ENCODE measurements around the gene PRR36. TPM values are rescaled to one million over a fixed set of nuclear protein-coding genes. Genes with fewer than 3 reads are reported as not detected.

PRR36 gene
- total and polyA plus RNA-seq, 12 donors: 0.01 to 0.07 (median 0.05) TPM; not detected in 9

DNA sequence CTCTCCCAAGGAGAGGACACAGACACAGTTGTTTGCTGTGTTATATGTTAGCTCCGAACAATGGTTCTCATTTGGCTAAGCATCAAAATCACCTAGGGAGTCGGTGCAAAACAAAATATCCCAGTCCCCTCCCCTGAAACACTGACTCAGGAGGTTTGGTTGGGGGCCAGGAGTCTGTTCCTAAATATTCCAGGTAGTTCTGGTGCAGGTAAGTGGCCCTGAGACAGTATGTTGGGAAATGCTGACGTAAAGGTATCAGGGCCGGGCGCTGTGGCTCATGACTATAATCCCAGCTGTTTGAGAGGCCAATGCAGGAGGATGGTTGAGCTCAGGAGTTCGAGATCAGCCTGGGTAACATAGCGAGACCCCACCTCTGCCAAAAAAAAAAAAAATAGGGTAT is 27.1 kb upstream of the PRR36 start:
- 91 to 94% methylated on average over 7 of the region's 7 CpGs for WGBS, 2 donors
- ATAC-seq (no peak), DNase-seq (no peak)
- TF ChIP-seq, protein P1, sequence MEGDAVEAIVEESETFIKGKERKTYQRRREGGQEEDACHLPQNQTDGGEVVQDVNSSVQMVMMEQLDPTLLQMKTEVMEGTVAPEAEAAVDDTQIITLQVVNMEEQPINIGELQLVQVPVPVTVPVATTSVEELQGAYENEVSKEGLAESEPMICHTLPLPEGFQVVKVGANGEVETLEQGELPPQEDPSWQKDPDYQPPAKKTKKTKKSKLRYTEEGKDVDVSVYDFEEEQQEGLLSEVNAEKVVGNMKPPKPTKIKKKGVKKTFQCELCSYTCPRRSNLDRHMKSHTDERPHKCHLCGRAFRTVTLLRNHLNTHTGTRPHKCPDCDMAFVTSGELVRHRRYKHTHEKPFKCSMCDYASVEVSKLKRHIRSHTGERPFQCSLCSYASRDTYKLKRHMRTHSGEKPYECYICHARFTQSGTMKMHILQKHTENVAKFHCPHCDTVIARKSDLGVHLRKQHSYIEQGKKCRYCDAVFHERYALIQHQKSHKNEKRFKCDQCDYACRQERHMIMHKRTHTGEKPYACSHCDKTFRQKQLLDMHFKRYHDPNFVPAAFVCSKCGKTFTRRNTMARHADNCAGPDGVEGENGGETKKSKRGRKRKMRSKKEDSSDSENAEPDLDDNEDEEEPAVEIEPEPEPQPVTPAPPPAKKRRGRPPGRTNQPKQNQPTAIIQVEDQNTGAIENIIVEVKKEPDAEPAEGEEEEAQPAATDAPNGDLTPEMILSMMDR (IDR thresholded peaks at IDR 0.05): no peak
- Histone ChIP-seq H3K27ac (no peak overlapping the region), H3K27me3 (peaks cover 0 to 5% (median 0%) of the 10 kb centered on the region in 7 donors), H3K4me3 (no peak overlapping the region), H3K4me1 (peaks cover 14 to 32% (median 25%) of the 10 kb centered on the region in 9 donors), H3K9me3 (no peaks in the 10 kb centered on the region), H3K36me3 (peaks cover 0 to 11% (median 0%) of the 10 kb centered on the region in 9 donors)
- intact Hi-C loops (cut with DNase I): loop anchor here in 1 of 10 donors (5.0 kb wide), 1 partner anchor 49 kb away; no protein-coding TSS in a partner anchor

DNA sequence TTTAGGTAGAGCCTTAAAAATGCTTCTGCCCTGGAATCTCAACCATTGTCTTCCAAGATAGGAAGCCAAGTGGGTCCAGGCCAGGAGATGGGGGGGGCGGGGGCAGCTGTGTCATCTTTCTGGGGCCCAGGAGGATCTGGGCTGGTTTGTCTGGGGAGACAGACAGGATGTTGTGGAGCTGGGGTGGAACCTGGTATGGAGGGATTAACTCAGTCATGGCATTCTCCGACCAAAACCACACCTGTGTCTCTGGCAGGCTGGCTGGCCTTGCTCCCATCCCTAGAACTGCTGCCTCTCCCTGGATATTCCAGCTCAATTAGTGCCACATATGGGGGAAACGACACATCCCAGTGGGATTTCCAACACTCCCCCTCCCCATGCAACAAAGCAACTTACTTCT is 26.7 kb upstream of the PRR36 start:
- ATAC-seq: no peak
- no peak overlapping the region for H3K4me3 ChIP-seq
- H3K36me3 ChIP-seq: peaks cover 0 to 7% (median 0%) of the 10 kb centered on the region in 9 donors
- no peak overlapping the region for H3K27ac ChIP-seq
- intact Hi-C loops (cut with DNase I): loop anchor here in 1 of 10 donors (5.0 kb wide), 1 partner anchor 49 kb away; no protein-coding TSS in a partner anchor
- TF ChIP-seq, protein P1 (IDR thresholded peaks at IDR 0.05): no peak
- peaks cover 0 to 5% (median 0%) of the 10 kb centered on the region in 7 donors for H3K27me3 ChIP-seq
- no peaks in the 10 kb centered on the region for H3K9me3 ChIP-seq
- DNase-seq: no peak
- 77 to 79% methylated on average over 3 of the region's 3 CpGs for WGBS, 2 donors
- peaks cover 14 to 28% (median 24%) of the 10 kb centered on the region in 9 donors for H3K4me1 ChIP-seq

DNA sequence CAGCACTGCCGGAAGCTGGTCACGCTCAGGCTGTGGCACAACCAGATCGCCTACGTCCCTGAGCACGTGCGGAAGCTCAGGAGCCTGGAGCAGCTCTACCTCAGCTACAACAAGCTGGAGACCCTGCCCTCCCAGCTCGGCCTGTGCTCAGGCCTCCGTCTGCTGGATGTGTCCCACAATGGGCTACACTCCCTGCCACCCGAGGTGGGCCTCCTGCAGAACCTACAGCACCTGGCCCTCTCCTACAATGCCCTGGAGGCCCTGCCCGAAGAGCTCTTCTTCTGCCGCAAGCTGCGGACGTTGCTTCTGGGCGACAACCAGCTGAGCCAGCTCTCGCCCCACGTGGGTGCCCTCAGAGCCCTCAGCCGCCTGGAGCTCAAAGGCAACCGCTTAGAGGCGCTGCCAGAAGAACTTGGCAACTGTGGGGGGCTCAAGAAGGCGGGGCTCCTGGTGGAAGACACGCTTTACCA is 26.2 kb upstream of the PRR36 start:
- TF ChIP-seq, protein P1 (IDR thresholded peaks at IDR 0.05): no peak
- WGBS, 2 donors: 81 to 91% methylated on average over 21 of the region's 21 CpGs
- ATAC-seq (no peak), DNase-seq (no peak)
- Histone ChIP-seq H3K27me3 (peaks cover 0 to 5% (median 0%) of the 10 kb centered on the region in 7 donors), H3K4me1 (peaks cover 13 to 23% (median 20%) of the 10 kb centered on the region in 9 donors), H3K9me3 (no peaks in the 10 kb centered on the region), H3K36me3 (peaks cover 0 to 2% (median 0%) of the 10 kb centered on the region in 9 donors), H3K27ac (no peak overlapping the region), H3K4me3 (no peak overlapping the region)
- intact Hi-C loops (cut with DNase I): loop anchor here in 1 of 10 donors (5.0 kb wide), 1 partner anchor 48 kb away; no protein-coding TSS in a partner anchor

DNA sequence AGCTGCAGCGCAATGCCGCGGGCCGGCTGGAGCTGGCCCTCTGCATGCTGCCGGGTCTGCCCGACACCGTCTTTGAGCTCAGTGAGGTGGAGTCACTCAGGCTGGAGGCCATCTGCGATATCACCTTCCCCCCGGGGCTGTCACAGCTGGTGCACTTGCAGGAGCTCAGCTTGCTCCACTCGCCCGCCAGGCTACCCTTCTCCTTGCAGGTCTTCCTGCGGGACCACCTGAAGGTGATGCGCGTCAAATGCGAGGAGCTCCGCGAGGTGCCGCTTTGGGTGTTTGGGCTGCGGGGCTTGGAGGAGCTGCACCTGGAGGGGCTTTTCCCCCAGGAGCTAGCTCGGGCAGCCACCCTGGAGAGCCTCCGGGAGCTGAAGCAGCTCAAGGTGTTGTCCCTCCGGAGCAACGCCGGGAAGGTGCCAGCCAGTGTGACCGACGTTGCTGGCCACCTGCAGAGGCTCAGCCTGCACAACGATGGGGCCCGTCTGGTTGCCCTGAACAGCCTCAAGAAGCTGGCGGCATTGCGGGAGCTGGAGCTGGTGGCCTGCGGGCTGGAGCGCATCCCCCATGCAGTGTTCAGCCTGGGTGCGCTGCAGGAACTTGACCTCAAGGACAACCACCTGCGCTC is 25.7 kb upstream of the PRR36 start:
- WGBS, 2 donors: 84 to 87% methylated on average over 34 of the region's 34 CpGs
- H3K27ac ChIP-seq: no peak overlapping the region
- DNase-seq (no peak), ATAC-seq (no peak)
- H3K36me3 ChIP-seq: no peaks in the 10 kb centered on the region
- H3K4me3 ChIP-seq: no peak overlapping the region
- peaks cover 0 to 8% (median 4%) of the 10 kb centered on the region in 7 donors for H3K27me3 ChIP-seq
- peaks cover 8 to 18% (median 15%) of the 10 kb centered on the region in 9 donors for H3K4me1 ChIP-seq
- intact Hi-C loops (cut with DNase I): loop anchor here in 1 of 10 donors (5.0 kb wide), 1 partner anchor 48 kb away; no protein-coding TSS in a partner anchor
- H3K9me3 ChIP-seq: no peaks in the 10 kb centered on the region
- TF ChIP-seq, protein P1 (IDR thresholded peaks at IDR 0.05): no peak
